Activated CD8-positive, alpha-beta memory T cell treated with anti-CD3 and anti-CD28 coated beads, Interleukin-2, amount 10 ng/mL, durations not matched to agents 7 days and 5 days (primary cell): ENCODE measurements around the gene PDHB. TPM values are rescaled to one million over a fixed set of nuclear protein-coding genes. Genes with fewer than 3 reads are reported as not detected.

Source experiments
- ATAC-seq: fragments of 150-1000 bp; cut with Tn5 transposase; one replicate; pipeline ENCODE4 v1.10.0; 2021; ENCODE audit warnings: moderate library complexity
- CTCF ChIA-PET: fragments of 350-600 bp; sonication (Branson Sonifier 250); formaldehyde crosslinking; loops from one replicate; lab custom pipeline; 2021; ENCODE audit warnings: antibody characterized with exemption; lab: Charles Lee
- DNase-seq: peaks from one replicate; pipeline ENCODE4 v3.0.0-alpha.2; 2020
- H3K27ac Mint-ChIP-seq: one replicate; pipeline ENCODE4 v1.8.0; 2021; ENCODE audit warnings: mild to moderate bottlenecking, mixed read lengths
- H3K27me3 Mint-ChIP-seq: one replicate; pipeline ENCODE4 v1.8.0; 2021; ENCODE audit warnings: mixed read lengths
- H3K36me3 Mint-ChIP-seq: one replicate; pipeline ENCODE4 v1.8.0; 2021; ENCODE audit warnings: mild to moderate bottlenecking, mixed read lengths
- H3K4me1 Mint-ChIP-seq: one replicate; pipeline ENCODE4 v1.8.0; 2021; ENCODE audit warnings: mixed read lengths
- H3K4me3 Mint-ChIP-seq: one replicate; pipeline ENCODE4 v1.8.0; 2021; ENCODE audit warnings: mild to moderate bottlenecking, moderate library complexity, mixed read lengths
- H3K9me3 Mint-ChIP-seq: one replicate; pipeline ENCODE4 v1.8.0; 2022; ENCODE audit warnings: low read depth, mixed read lengths
- total RNA-seq, 2 experiments: library from RNA; stranded (reverse); gene quantifications; one replicate each; pipeline ENCODE4 v1.2.3, GENCODE V29; 2021

PDHB gene
- total RNA-seq, 2 experiments from 2014 or later: 43.4 to 60.6 TPM

GRCh38 chr3:58429657-58430056 lies 4.0 kb downstream of the PDHB start:
- DNase-seq: no peak
- H3K4me3 Mint-ChIP-seq: no peak overlapping the region
- H3K36me3 Mint-ChIP-seq: peaks cover 34% of the 10 kb centered on the region
- peaks cover 24% of the 10 kb centered on the region for H3K4me1 Mint-ChIP-seq
- no peak overlapping the region for H3K27ac Mint-ChIP-seq
- CTCF ChIA-PET: interaction anchor here (0.9 to 1.9 kb wide), 6 partner anchors 14 to 124 kb away, joined by 3 to 5 read pairs (median 4); partner anchors contain the start of genes HTD2 and RPP14
- no peaks in the 10 kb centered on the region for H3K27me3 Mint-ChIP-seq
- ATAC-seq: no peak
- no peaks in the 10 kb centered on the region for H3K9me3 Mint-ChIP-seq

- ATAC-seq (no peak), DNase-seq (no peak)
- Mint-ChIP-seq H3K27ac (no peak overlapping the region), H3K9me3 (no peaks in the 10 kb centered on the region), H3K4me1 (peaks cover 13% of the 10 kb centered on the region), H3K27me3 (no peaks in the 10 kb centered on the region), H3K36me3 (peaks cover 37% of the 10 kb centered on the region), H3K4me3 (no peak overlapping the region)
- CTCF ChIA-PET: interaction anchor here (0.8 to 2.1 kb wide), 3 partner anchors 10 to 122 kb away, joined by 3 to 4 read pairs (median 4); partner anchors contain the start of genes HTD2 and RPP14
Observed at GRCh38 chr3:58427661-58428361, 5.8 kb downstream of the PDHB start.

- no peak for ATAC-seq
- no peak for DNase-seq
- H3K4me1 Mint-ChIP-seq: peaks cover 10% of the 10 kb centered on the region
- H3K27me3 Mint-ChIP-seq: no peaks in the 10 kb centered on the region
- no peaks in the 10 kb centered on the region for H3K9me3 Mint-ChIP-seq
- H3K27ac Mint-ChIP-seq: no peak overlapping the region
- CTCF ChIA-PET: interaction anchor here (1.0 to 2.9 kb wide), 2 partner anchors 10 to 120 kb away, joined by 3 to 15 read pairs; partner anchors contain the start of genes HTD2 and RPP14
- H3K4me3 Mint-ChIP-seq: no peak overlapping the region
- H3K36me3 Mint-ChIP-seq: peaks cover 34% of the 10 kb centered on the region
Observed at GRCh38 chr3:58425782-58426181, 7.8 kb downstream of the PDHB start.

GRCh38 chr3:58424613-58425012 lies 9.0 kb downstream of the PDHB start:
- peaks cover 19% of the 10 kb centered on the region for H3K4me1 Mint-ChIP-seq
- DNase-seq: no peak
- ATAC-seq: no peak
- CTCF ChIA-PET: interaction anchor here (1.2 to 2.9 kb wide), 3 partner anchors 9 to 118 kb away, joined by 3 to 15 read pairs (median 3); partner anchors contain the start of genes HTD2 and RPP14
- H3K27me3 Mint-ChIP-seq: no peaks in the 10 kb centered on the region
- H3K9me3 Mint-ChIP-seq: no peaks in the 10 kb centered on the region
- H3K4me3 Mint-ChIP-seq: no peak overlapping the region
- peaks cover 34% of the 10 kb centered on the region for H3K36me3 Mint-ChIP-seq
- no peak overlapping the region for H3K27ac Mint-ChIP-seq

- Mint-ChIP-seq H3K27me3 (no peaks in the 10 kb centered on the region), H3K36me3 (peaks cover 27% of the 10 kb centered on the region), H3K4me1 (peaks cover 24% of the 10 kb centered on the region), H3K9me3 (no peaks in the 10 kb centered on the region), H3K27ac (no peak overlapping the region), H3K4me3 (no peak overlapping the region)
- CTCF ChIA-PET: no interaction called here
- DNase-seq: no peak
- no peak for ATAC-seq
Observed at GRCh38 chr3:58422756-58423325, 10.8 kb downstream of the PDHB start.

- CTCF ChIA-PET: interaction anchor here (1.2 to 3.5 kb wide), 3 partner anchors 51 to 115 kb away, joined by 3 to 15 read pairs (median 5); partner anchors contain the start of genes HTD2 and RPP14
- no peaks in the 10 kb centered on the region for H3K9me3 Mint-ChIP-seq
- H3K4me1 Mint-ChIP-seq: peaks cover 24% of the 10 kb centered on the region
- H3K4me3 Mint-ChIP-seq: no peak overlapping the region
- DNase-seq: no peak
- H3K27me3 Mint-ChIP-seq: no peaks in the 10 kb centered on the region
- peak; percentile 55 for ATAC-seq
- peaks cover 20% of the 10 kb centered on the region for H3K36me3 Mint-ChIP-seq
- H3K27ac Mint-ChIP-seq: peak overlapping the region; percentile 29
Observed at GRCh38 chr3:58421004-58421403, 12.6 kb downstream of the PDHB start.

DNA sequence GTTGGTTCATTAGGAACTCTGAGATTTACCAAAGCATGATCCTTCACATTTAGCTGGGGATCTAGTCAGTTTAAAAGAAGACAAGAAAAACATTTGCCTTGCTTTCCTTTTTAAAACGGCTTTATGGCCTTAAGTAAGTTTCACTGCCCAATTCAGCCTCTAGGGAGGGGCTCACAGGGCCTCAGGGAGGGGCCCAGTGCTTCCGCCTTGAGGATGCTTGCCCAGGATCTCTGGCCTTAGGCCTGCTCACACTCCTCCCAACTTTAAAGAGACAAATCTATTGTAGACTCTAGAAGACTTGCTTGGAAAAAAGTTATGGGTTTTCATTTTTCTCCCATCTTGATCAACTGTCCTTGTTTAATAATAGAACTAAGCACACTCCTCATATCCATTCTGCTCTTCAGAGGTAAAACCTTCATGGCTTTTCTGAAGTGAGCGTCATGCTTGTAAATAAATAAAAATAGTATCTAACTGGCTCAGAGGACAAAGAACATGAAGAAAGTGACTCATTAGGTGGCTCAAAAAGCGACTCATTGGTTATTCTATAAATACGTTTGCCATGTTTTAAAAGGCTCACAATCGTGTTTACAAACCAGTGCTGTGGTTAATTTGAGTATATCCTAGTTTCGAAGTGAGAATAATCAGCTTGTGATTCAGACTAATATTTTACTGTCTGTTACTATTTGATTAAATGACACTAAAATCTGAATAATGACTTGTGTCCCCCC lies 13.7 kb downstream of the PDHB start:
- H3K4me1 Mint-ChIP-seq: peaks cover 24% of the 10 kb centered on the region
- no peak overlapping the region for H3K4me3 Mint-ChIP-seq
- no peaks in the 10 kb centered on the region for H3K27me3 Mint-ChIP-seq
- peak; percentile 47 for ATAC-seq
- H3K36me3 Mint-ChIP-seq: peaks cover 23% of the 10 kb centered on the region
- no peak for DNase-seq
- H3K9me3 Mint-ChIP-seq: no peaks in the 10 kb centered on the region
- H3K27ac Mint-ChIP-seq: peak overlapping the region; percentile 56
- CTCF ChIA-PET: interaction anchor here (1.3 to 3.5 kb wide), 2 partner anchors 98 to 114 kb away, joined by 5 to 15 read pairs; partner anchors contain the start of genes HTD2 and RPP14

DNA sequence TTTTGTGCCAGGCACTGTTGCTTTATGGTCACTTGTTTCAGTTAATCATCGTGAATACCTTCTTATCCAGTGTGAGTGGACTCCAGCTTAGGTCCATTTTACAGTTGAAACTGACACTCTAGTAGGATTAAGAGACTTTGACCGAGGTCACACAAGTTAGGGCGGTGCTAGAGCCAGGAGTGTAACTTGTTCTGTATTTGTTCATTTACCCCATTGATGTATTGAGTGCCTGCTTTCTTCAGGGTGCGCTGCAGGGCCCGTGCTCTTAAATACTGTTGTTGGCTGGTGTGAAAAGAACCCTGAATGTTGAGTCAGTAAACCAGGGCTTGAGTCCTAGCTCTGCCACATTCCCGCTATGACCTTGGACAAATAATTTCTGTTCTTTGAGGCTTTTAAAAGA lies 15.4 kb downstream of the PDHB start:
- Mint-ChIP-seq H3K4me1 (peaks cover 29% of the 10 kb centered on the region), H3K9me3 (no peaks in the 10 kb centered on the region), H3K27me3 (no peaks in the 10 kb centered on the region), H3K36me3 (peaks cover 19% of the 10 kb centered on the region), H3K4me3 (no peak overlapping the region), H3K27ac (no peak overlapping the region)
- CTCF ChIA-PET: interaction anchor here (1.3 to 3.5 kb wide), 3 partner anchors 66 to 112 kb away, joined by 3 to 15 read pairs (median 3); partner anchors contain the start of genes HTD2, PXK and RPP14
- DNase-seq (no peak), ATAC-seq (no peak)

DNA sequence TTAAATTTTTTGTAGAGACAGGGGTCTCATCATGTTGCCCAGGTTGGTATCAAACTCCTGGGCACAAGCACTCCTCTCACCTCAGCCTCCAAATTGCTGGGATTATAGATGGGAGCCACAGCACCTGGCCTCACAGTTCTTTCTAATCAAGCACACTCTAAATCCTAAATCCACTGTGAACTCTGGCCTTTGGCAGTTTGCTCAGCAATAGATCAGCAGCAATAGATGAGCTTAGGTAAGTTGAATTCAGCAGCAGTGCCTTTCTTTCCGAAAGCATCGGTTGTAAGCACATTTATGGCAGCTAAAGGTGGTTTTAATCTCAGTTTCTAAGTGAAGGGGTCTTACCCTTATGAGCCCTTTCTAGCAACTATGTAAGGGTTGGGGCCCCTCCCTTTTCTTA lies 16.6 kb downstream of the PDHB start:
- H3K4me3 Mint-ChIP-seq: no peak overlapping the region
- H3K27me3 Mint-ChIP-seq: no peaks in the 10 kb centered on the region
- no peak overlapping the region for H3K27ac Mint-ChIP-seq
- no peaks in the 10 kb centered on the region for H3K9me3 Mint-ChIP-seq
- H3K4me1 Mint-ChIP-seq: peaks cover 29% of the 10 kb centered on the region
- H3K36me3 Mint-ChIP-seq: peaks cover 23% of the 10 kb centered on the region
- no peak for DNase-seq
- CTCF ChIA-PET: interaction anchor here (0.8 to 3.3 kb wide), 4 partner anchors 10 to 110 kb away, joined by 4 to 22 read pairs (median 6); partner anchors contain the start of genes HTD2, PDHB, PXK and RPP14
- no peak for ATAC-seq

GRCh38 chr3:58416191-58416590 lies 17.4 kb downstream of the PDHB start:
- CTCF ChIA-PET: interaction anchor here (0.7 to 3.3 kb wide), 14 partner anchors 9 to 204 kb away, joined by 3 to 24 read pairs (median 8); partner anchors contain the start of genes HTD2, PDHB, PXK and RPP14
- Mint-ChIP-seq H3K4me3 (no peak overlapping the region), H3K27me3 (no peaks in the 10 kb centered on the region), H3K27ac (no peak overlapping the region), H3K9me3 (no peaks in the 10 kb centered on the region), H3K36me3 (peaks cover 23% of the 10 kb centered on the region), H3K4me1 (peaks cover 29% of the 10 kb centered on the region)
- ATAC-seq: no peak
- no peak for DNase-seq

- CTCF ChIA-PET: interaction anchor here (0.9 to 3.3 kb wide), 19 partner anchors 10 to 202 kb away, joined by 3 to 24 read pairs (median 5); partner anchors contain the start of genes HTD2, PDHB, PXK and RPP14
- peaks cover 22% of the 10 kb centered on the region for H3K36me3 Mint-ChIP-seq
- no peaks in the 10 kb centered on the region for H3K27me3 Mint-ChIP-seq
- H3K4me1 Mint-ChIP-seq: peaks cover 13% of the 10 kb centered on the region
- H3K9me3 Mint-ChIP-seq: no peaks in the 10 kb centered on the region
- H3K4me3 Mint-ChIP-seq: no peak overlapping the region
- H3K27ac Mint-ChIP-seq: no peak overlapping the region
- peak; percentile 68 for DNase-seq
- peak; percentile 78 for ATAC-seq
Observed at GRCh38 chr3:58414538-58415197, 19.0 kb downstream of the PDHB start.
